Heart right ventricle (tissue), 16 donors: ENCODE results near the gene ABLIM2. TPM values are rescaled to one million over a fixed set of nuclear protein-coding genes. Genes with fewer than 3 reads are reported as not detected.

Experiments
- ATAC-seq, 8 donors: fragments of 200-7000 bp; cut with Tn5 transposase; one replicate each; pipeline ENCODE4 v1.9.1; 2020; ENCODE audit warnings: mild to moderate bottlenecking in 8 of 8, moderate library complexity in 8 of 8, moderate number of reproducible peaks in 1 of 8
- DNase-seq, 2 donors: peaks; one replicate each; pipeline ENCODE4 v3.0.0-alpha.2; 2020
- H3K27ac ChIP-seq, 10 donors: fragments of 200-600 bp; sonication (generic) in 2 of 10; one replicate each; pipeline versions ENCODE4 v1.5.0 to v1.8.0; 2020 to 2022; ENCODE audit warnings: mild to moderate bottlenecking in 3 of 10
- H3K27me3 ChIP-seq, 7 donors: fragments of 200-600 bp; one replicate each; pipeline ENCODE4 v1.8.0; 2021 to 2022; ENCODE audit warnings: mild to moderate bottlenecking in 2 of 7
- H3K36me3 ChIP-seq, 9 donors: fragments of 200-600 bp; sonication (generic) in 1 of 9; one replicate each; pipeline versions ENCODE4 v1.5.0 to v1.8.0; 2020 to 2022; ENCODE audit warnings: mild to moderate bottlenecking in 2 of 9
- H3K4me1 ChIP-seq, 9 donors: fragments of 200-600 bp; sonication (generic) in 1 of 9; one replicate each; pipeline versions ENCODE4 v1.5.0 to v1.8.0; 2020 to 2022; ENCODE audit warnings: mild to moderate bottlenecking in 4 of 9
- H3K4me3 ChIP-seq, 10 donors: fragments of 200-600 bp; sonication (generic) in 2 of 10; one replicate each; pipeline versions ENCODE4 v1.5.0 to v1.8.0; 2020 to 2022; ENCODE audit warnings: mild to moderate bottlenecking in 7 of 10, moderate library complexity in 2 of 10
- H3K9me3 ChIP-seq, 11 donors: fragments of 200-600 bp in 10 of 11; sonication (generic) in 2 of 11; one replicate each; pipeline versions ENCODE4 v1.5.0 to v1.8.0; 2013 to 2022; ENCODE audit warnings: mild to moderate bottlenecking in 2 of 11, control low read depth in 1 of 11, moderate library complexity in 1 of 11
- WGBS, 2 donors: extraction: QIAGEN DNeasy Blood & Tissue Kit; methylation state at CpG; one replicate each; pipeline ENCODE4 v1.1.7; 2013; ENCODE audit warnings: inconsistent platforms in 1 of 2; 5-methylcytosine and 5-hydroxymethylcytosine counted together
- intact Hi-C, 10 donors: fragments of 100-400 bp; cut with DNase I; formaldehyde crosslinking; loops; one replicate each; pipeline versions ENCODE4 v1.11.1 to v1.14.2; 2022
- polyA plus RNA-seq, 2 donors: library from polyadenylated mRNA; stranded (reverse); fragments of 200-250 nt; gene quantifications; one replicate each; pipeline ENCODE4 v1.2.3, GENCODE V29; 2013
- total RNA-seq, 10 donors: library from RNA; stranded (reverse); fragmentation: NEBNext Ultra II Directional in 3 of 10; extraction: Animal tissue kit (Norgen Biotek cat#: 25700) in 3 of 10; gene quantifications; one replicate each; pipeline versions ENCODE4 v1.2.1 to v1.2.4, GENCODE V29; 2021 to 2023
- TF ChIP-seq, protein P1 (sequence below), 9 donors: fragments of 200-600 bp; sonication (generic) in 2 of 9; IDR thresholded peaks; one replicate each; pipeline versions ENCODE4 v1.5.0 to v1.8.0; 2021 to 2022; ENCODE audit warnings: antibody characterized with exemption in 9 of 9, mild to moderate bottlenecking in 5 of 9, moderate library complexity in 1 of 9
- donor health status: Arrhythmogenic right ventricular cardiomyopathy.
- donor health status: ischemic (EF 13 %, LVEDD 7.1; RV severe dilation, severe dysfunction).
- donor health status: healthy with polysubstance abuse.
- donor health status: DM: no; HTN: yes; CAD: no.
- donor health status: DM: no; HTN: no; CAD: no.
- donor health status: ischemic (EF 25% LVEDD 6.9; RV normal size, moderate dysfunction).
- donor health status: ischemic (EF 25% LVEDD 5.7; RV mildly dilated, moderate dysfunction).
- donor health status: healthy.
- donor health status: DM: yes; HTN: yes; CAD: no.
- donor health status: Ischemic cardiomyopathy.
- donor health status: ischemic (EF 35%, LVEDD 5.7; RV mildly dilated, moderate dysfunction).
- donor health status: nonischemic (EF 11% LVEDD 7.7; RV severe dilation, severe dysfunction).
- donor health status: DM: yes; HTN: yes; CAD: no.
- donor health status: PGD.
- donor health status: ischemic (EF 29% LVEDD 5.4; RV normal size, mild dysfunction).
- donor health status: nonischemic (EF 23%, LVEDD 6.1; RV moderate dilation, normal function).

ABLIM2 gene
- total and polyA plus RNA-seq, 12 donors: 7.2 to 27.8 (median 17.6) TPM

DNA sequence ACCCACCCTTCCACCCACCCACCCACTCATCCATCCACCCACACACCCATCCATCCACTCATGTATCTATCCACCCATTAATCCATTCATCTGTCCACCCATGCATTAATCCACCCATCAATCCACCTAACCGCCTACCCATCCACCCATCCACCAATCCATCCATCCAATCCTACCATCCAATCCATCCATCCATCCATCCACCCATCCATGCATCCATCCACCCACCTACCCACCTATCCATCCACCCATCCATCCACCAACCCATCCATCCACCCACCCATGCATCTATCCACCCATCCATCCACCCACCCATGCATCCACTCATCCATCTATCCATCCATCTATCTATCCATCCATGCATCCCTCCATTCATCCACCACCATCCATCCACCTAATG lies 184.2 kb downstream of the ABLIM2 start:
- H3K36me3 ChIP-seq: no peaks in the 10 kb centered on the region
- ATAC-seq (no peak), DNase-seq (no peak)
- no peak overlapping the region for H3K27ac ChIP-seq
- 94 to 97% methylated on average over 1 of the region's 1 CpG for WGBS, 2 donors
- H3K27me3 ChIP-seq: no peaks in the 10 kb centered on the region
- intact Hi-C loops: no loop called here
- H3K9me3 ChIP-seq: no peaks in the 10 kb centered on the region
- no peak overlapping the region for H3K4me3 ChIP-seq
- TF ChIP-seq, protein P1, sequence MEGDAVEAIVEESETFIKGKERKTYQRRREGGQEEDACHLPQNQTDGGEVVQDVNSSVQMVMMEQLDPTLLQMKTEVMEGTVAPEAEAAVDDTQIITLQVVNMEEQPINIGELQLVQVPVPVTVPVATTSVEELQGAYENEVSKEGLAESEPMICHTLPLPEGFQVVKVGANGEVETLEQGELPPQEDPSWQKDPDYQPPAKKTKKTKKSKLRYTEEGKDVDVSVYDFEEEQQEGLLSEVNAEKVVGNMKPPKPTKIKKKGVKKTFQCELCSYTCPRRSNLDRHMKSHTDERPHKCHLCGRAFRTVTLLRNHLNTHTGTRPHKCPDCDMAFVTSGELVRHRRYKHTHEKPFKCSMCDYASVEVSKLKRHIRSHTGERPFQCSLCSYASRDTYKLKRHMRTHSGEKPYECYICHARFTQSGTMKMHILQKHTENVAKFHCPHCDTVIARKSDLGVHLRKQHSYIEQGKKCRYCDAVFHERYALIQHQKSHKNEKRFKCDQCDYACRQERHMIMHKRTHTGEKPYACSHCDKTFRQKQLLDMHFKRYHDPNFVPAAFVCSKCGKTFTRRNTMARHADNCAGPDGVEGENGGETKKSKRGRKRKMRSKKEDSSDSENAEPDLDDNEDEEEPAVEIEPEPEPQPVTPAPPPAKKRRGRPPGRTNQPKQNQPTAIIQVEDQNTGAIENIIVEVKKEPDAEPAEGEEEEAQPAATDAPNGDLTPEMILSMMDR (IDR thresholded peaks at IDR 0.05): no peak
- H3K4me1 ChIP-seq: peaks cover 10 to 45% (median 35%) of the 10 kb centered on the region in 9 donors

DNA sequence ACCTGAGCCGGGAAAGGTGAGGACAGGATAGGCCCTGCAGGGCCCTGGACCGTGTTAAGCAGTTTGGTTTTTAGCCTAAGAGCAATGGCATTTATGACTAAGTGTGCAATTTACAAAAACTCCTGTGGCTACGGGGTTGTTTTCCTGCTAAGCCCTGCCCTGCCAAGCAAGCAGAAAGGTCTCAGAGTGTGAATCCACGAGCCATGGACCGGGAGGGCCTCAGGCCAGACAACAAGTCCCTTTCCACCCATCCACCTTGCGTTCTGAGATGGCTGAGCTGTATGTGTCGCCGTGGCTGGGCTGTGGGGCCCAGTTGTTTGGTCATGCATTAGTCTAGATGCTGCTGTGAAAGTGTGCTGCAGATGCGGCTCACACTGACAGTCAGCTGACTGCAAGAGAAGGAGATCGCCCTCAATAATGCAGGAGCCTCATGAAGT lies 185.1 kb downstream of the ABLIM2 start:
- Histone ChIP-seq H3K36me3 (no peaks in the 10 kb centered on the region), H3K27me3 (no peaks in the 10 kb centered on the region), H3K27ac (no peak overlapping the region), H3K4me3 (no peak overlapping the region), H3K4me1 (peaks cover 18 to 46% (median 37%) of the 10 kb centered on the region in 9 donors), H3K9me3 (no peaks in the 10 kb centered on the region)
- ATAC-seq (no peak), DNase-seq (no peak)
- TF ChIP-seq, protein P1 (IDR thresholded peaks at IDR 0.05): no peak
- intact Hi-C loops: no loop called here
- 82 to 87% methylated on average over 10 of the region's 10 CpGs for WGBS, 2 donors

GRCh38 chr4:7971881-7972500 lies 186.6 kb downstream of the ABLIM2 start:
- peaks cover 23 to 50% (median 40%) of the 10 kb centered on the region in 9 donors for H3K4me1 ChIP-seq

GRCh38 chr4:7971159-7971631 lies 187.4 kb downstream of the ABLIM2 start:
- intact Hi-C loops: no loop called here
- H3K9me3 ChIP-seq: no peaks in the 10 kb centered on the region
- TF ChIP-seq, protein P1 (IDR thresholded peaks at IDR 0.05): no peak
- peak overlapping the region in 3 of 10 donors; percentile 68 to 88 (median 69) for H3K27ac ChIP-seq
- 51 to 72% methylated on average over 2 of the region's 2 CpGs for WGBS, 2 donors
- H3K4me1 ChIP-seq: peaks cover 23 to 50% (median 40%) of the 10 kb centered on the region in 9 donors
- H3K4me3 ChIP-seq: peak overlapping the region in 1 of 10 donors; percentile 40
- no peaks in the 10 kb centered on the region for H3K36me3 ChIP-seq
- peak in 1 of 8 donors; percentile 11 for ATAC-seq
- no peak for DNase-seq
- H3K27me3 ChIP-seq: no peaks in the 10 kb centered on the region

More at GRCh38 chr4:7971881-7972500, 186.6 kb downstream of the ABLIM2 start:
- H3K27ac ChIP-seq: peak overlapping the region in 1 of 10 donors; percentile 88
- intact Hi-C loops: no loop called here
- H3K9me3 ChIP-seq: no peaks in the 10 kb centered on the region
- TF ChIP-seq, protein P1 (IDR thresholded peaks at IDR 0.05): no peak
- H3K4me3 ChIP-seq: no peak overlapping the region
- H3K36me3 ChIP-seq: no peaks in the 10 kb centered on the region
- no peak for DNase-seq
- no peaks in the 10 kb centered on the region for H3K27me3 ChIP-seq
- 93 to 95% methylated on average over 13 of the region's 13 CpGs for WGBS, 2 donors
- ATAC-seq: no peak
